HCT116 (cell line): Measurements from ENCODE around the gene FKBP7. TPM values are rescaled to one million over a fixed set of nuclear protein-coding genes. Genes with fewer than 3 reads are reported as not detected.

ENCODE experiments used
- ATAC-seq: fragments of 200-7000 bp; cut with Tn5 transposase; 2 replicates; pipeline ENCODE4 v1.9.1; 2020; ENCODE audit warnings: mild to moderate bottlenecking, moderate library complexity
- BruUV-seq: library from RNA; stranded (reverse); fragments of 400-500 nt; replicated peaks from 2 replicates; lab custom pipeline; 2021; lab: Mats Ljungman, UMichigan
- CTCF ChIA-PET: fragments of 300-600 bp; sonication (Branson Sonifier 250); formaldehyde crosslinking; loops from one replicate; lab custom pipeline; 2021; ENCODE audit warnings: antibody characterized with exemption; lab: Charles Lee
- POLR2A ChIA-PET: fragments of 300-600, 350-600 bp; sonication (Branson Sonifier 250); formaldehyde crosslinking; loops from one replicate; lab custom pipeline; 2021; ENCODE audit warnings: antibody characterized with exemption; lab: Charles Lee
- RAD21 ChIA-PET, 2 experiments: fragments of 300-600 bp; sonication (Branson Sonifier 250); formaldehyde crosslinking; loops; one replicate each; lab custom pipeline; 2023; ENCODE audit warnings: low total read pairs in 2 of 2; ENCODE audit not compliant: uncharacterized antibody in 2 of 2, unreplicated experiment in 2 of 2, low non-redundant PET in 1 of 2; lab: Charles Lee
- DNase-seq: peaks from one replicate; pipeline ENCODE4 v3.0.0-alpha.2; 2010; ENCODE audit warnings: low read depth, low spot score
- H2AFZ ChIP-seq: fragments of 200-600 bp; shearing (Covaris generic), sonication (generic); 2 replicates; pipeline ENCODE4 v1.6.1; 2017; ENCODE audit warnings: low read depth, mixed run types, mixed read lengths, antibody characterized with exemption, low read length; ENCODE audit not compliant: poor library complexity, severe bottlenecking
- H3K27ac ChIP-seq: 2 replicates; pipeline ENCODE4 v1.5.1; 2012; ENCODE audit warnings: low read depth, low read length
- H3K27me3 ChIP-seq: fragments of 200-600 bp; sonication (generic); 2 replicates; pipeline ENCODE4 v1.6.1; 2016; ENCODE audit warnings: mixed run types, low read length, mixed read lengths; ENCODE audit not compliant: insufficient read depth
- H3K36me3 ChIP-seq, 2 experiments: fragments of 200-500 bp in 1 of 2; fragments of 200-600 bp in 1 of 2; sonication (Bioruptor generic) in 1 of 2; sonication (generic) in 1 of 2; 2 replicates each; pipeline versions ENCODE4 v1.5.1 to v1.6.1; 2014 to 2016; ENCODE audit warnings: low read length in 2 of 2, inconsistent platforms in 1 of 2, mixed read lengths in 1 of 2, mixed run types in 1 of 2; ENCODE audit not compliant: insufficient read depth in 2 of 2, control insufficient read depth in 1 of 2
- H3K4me1 ChIP-seq, 2 experiments: fragments of 200-600 bp in 1 of 2; sonication (generic) in 1 of 2; 2 replicates each; pipeline versions ENCODE4 v1.5.1 to v1.6.1; 2012 to 2017; ENCODE audit warnings: low read length in 2 of 2, inconsistent platforms in 1 of 2, mild to moderate bottlenecking in 1 of 2, mixed read lengths in 1 of 2, mixed run types in 1 of 2, moderate library complexity in 1 of 2; ENCODE audit not compliant: insufficient read depth in 2 of 2, control insufficient read depth in 1 of 2
- H3K4me2 ChIP-seq: fragments of 200-600 bp; sonication (generic); 2 replicates; pipeline ENCODE4 v1.6.1; 2017; ENCODE audit warnings: mixed run types, low read length, mixed read lengths
- H3K4me3 ChIP-seq, 2 experiments: fragments of 200-600 bp in 1 of 2; sonication (generic) in 1 of 2; replicated peaks in 1 of 2; 2 replicates each; pipeline ENCODE4 v1.5.1; 2011 to 2016; ENCODE audit warnings: low read length in 2 of 2, control low read depth in 1 of 2, low read depth in 1 of 2, mild to moderate bottlenecking in 1 of 2, mixed read lengths in 1 of 2, mixed run types in 1 of 2
- H3K79me2 ChIP-seq: fragments of 200-600 bp; sonication (generic); 2 replicates; pipeline ENCODE4 v1.6.1; 2017; ENCODE audit warnings: mild to moderate bottlenecking, mixed run types, low read length, moderate library complexity, mixed read lengths; ENCODE audit not compliant: insufficient read depth
- H3K9ac ChIP-seq: fragments of 200-600 bp; sonication (generic); 2 replicates; pipeline ENCODE4 v1.6.1; 2016; ENCODE audit warnings: low read length, mixed read lengths
- H3K9me2 ChIP-seq: fragments of 200-600 bp; sonication (generic), shearing (Covaris generic); 2 replicates; pipeline ENCODE4 v1.6.1; 2017; ENCODE audit warnings: mixed run types, mild to moderate bottlenecking, moderate library complexity; ENCODE audit not compliant: insufficient read depth
- H3K9me3 ChIP-seq, 2 experiments: fragments of 200-500 bp in 1 of 2; fragments of 200-600 bp in 1 of 2; sonication (Bioruptor generic) in 1 of 2; sonication (generic) in 1 of 2; 2 replicates each; pipeline ENCODE4 v1.6.1; 2014 to 2017; ENCODE audit warnings: low read length in 2 of 2, mixed read lengths in 2 of 2, inconsistent platforms in 1 of 2, low read depth in 1 of 2, mild to moderate bottlenecking in 1 of 2, mixed run types in 1 of 2, moderate library complexity in 1 of 2; ENCODE audit not compliant: control insufficient read depth in 1 of 2, insufficient read depth in 1 of 2
- H4K20me1 ChIP-seq: fragments of 200-600 bp; sonication (generic), shearing (Covaris generic); 2 replicates; pipeline ENCODE4 v1.6.1; 2017; ENCODE audit warnings: mixed run types, mild to moderate bottlenecking, moderate library complexity; ENCODE audit not compliant: insufficient read depth
- ELF1 ChIP-seq: IDR thresholded peaks from 2 replicates; pipeline ENCODE4 v1.6.1; 2012; ENCODE audit warnings: low read depth, borderline replicate concordance
- EZH2phosphoT487 ChIP-seq: fragments of 200-600 bp; IDR thresholded peaks from 2 replicates; pipeline ENCODE4 v1.6.1; 2018; ENCODE audit warnings: antibody characterized with exemption, borderline replicate concordance
- JUND ChIP-seq: IDR thresholded peaks from 2 replicates; pipeline ENCODE4 v1.6.1; 2012
- SIN3A ChIP-seq: IDR thresholded peaks from 2 replicates; pipeline ENCODE4 v1.6.1; 2012; ENCODE audit warnings: low read depth
- SRF ChIP-seq: IDR thresholded peaks from 2 replicates; pipeline ENCODE4 v1.6.1; 2012; ENCODE audit warnings: low read depth
- intact Hi-C: fragments of 100-400 bp; cut with micrococcal nuclease; formaldehyde crosslinking; loops from 2 replicates; pipeline ENCODE4 v1.10.0; 2022
- total RNA-seq: library from RNA; stranded (reverse); gene quantifications from one replicate; pipeline ENCODE4 v1.2.1, GENCODE V29; 2021; ENCODE audit not compliant: unreplicated experiment
- TF ChIP-seq, protein P1 (sequence below): IDR thresholded peaks from 2 replicates; pipeline ENCODE4 v1.6.1; 2012
- TF ChIP-seq, protein P2 (sequence below), 3 experiments: fragments of 200-600 bp in 1 of 3; sonication (generic) in 1 of 3; IDR thresholded peaks in 2 of 3; conservative IDR thresholded peaks in 1 of 3; 2 replicates each; pipeline ENCODE4 v1.5.1; 2012 to 2017; ENCODE audit warnings: low read depth in 2 of 3, low read length in 2 of 3, antibody characterized with exemption in 1 of 3, borderline replicate concordance in 1 of 3, control low read depth in 1 of 3, mild to moderate bottlenecking in 1 of 3, mixed read lengths in 1 of 3, mixed run types in 1 of 3, moderate library complexity in 1 of 3; ENCODE audit not compliant: insufficient read depth in 1 of 3

Gene FKBP7
- total RNA-seq, 1 experiment from 2014 or later, result 4.5 TPM

- peak overlapping the region; percentile 77 for H3K9ac ChIP-seq
- peak overlapping the region; percentile 100 for H2AFZ ChIP-seq
- CTCF ChIA-PET, result no interaction called here
Measured at GRCh38 chr2:178479275-178479616, 846 bp upstream of the FKBP7 start.

GRCh38 chr2:178478130-178478438 lies 316 bp downstream of the FKBP7 start:
- RAD21 ChIA-PET, result no interaction called here
- TSS peak; percentile 84 for BruUV-seq
- CTCF ChIA-PET, result no interaction called here
- peak overlapping the region; percentile 77 for H3K9ac ChIP-seq
- H3K27ac ChIP-seq, result no peak overlapping the region
- H3K4me1 ChIP-seq, result peaks cover 10 to 30% of the 10 kb centered on the region in 2 experiments; a peak in 3 of 4 replicates
- H3K27me3 ChIP-seq, result no peaks in the 10 kb centered on the region
- no peaks in the 10 kb centered on the region for H3K9me2 ChIP-seq
- no peaks in the 10 kb centered on the region for H3K36me3 ChIP-seq
- peak overlapping the region; percentile 100 for H3K4me2 ChIP-seq
- no peak for ATAC-seq
- intact Hi-C loops, result loop anchor here (1.0 kb wide), 1 partner anchor 27 kb away; the partner anchor contains the start of genes PJVK and PRKRA
- no peak for DNase-seq
- peak overlapping the region; percentile 100 for H2AFZ ChIP-seq
- peak overlapping the region; percentile 75 to 92 for H3K4me3 ChIP-seq
- peaks cover 23% of the 10 kb centered on the region for H3K79me2 ChIP-seq
- TF ChIP-seq SRF (no peak), JUND (no peak), SIN3A (no peak)
- TF ChIP-seq, protein P1, sequence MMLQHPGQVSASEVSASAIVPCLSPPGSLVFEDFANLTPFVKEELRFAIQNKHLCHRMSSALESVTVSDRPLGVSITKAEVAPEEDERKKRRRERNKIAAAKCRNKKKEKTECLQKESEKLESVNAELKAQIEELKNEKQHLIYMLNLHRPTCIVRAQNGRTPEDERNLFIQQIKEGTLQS, result no peak
- no peaks in the 10 kb centered on the region for H4K20me1 ChIP-seq
- POLR2A ChIA-PET, result no interaction called here
- H3K9me3 ChIP-seq, result no peaks in the 10 kb centered on the region

More at GRCh38 chr2:178479275-178479616, 846 bp upstream of the FKBP7 start:
- DNase-seq (no peak), ATAC-seq (no peak)
- RAD21 ChIA-PET, result no interaction called here
- H3K79me2 ChIP-seq, result peaks cover 35% of the 10 kb centered on the region
- intact Hi-C loops, result no loop called here
- H3K27ac ChIP-seq, result no peak overlapping the region; the same call in 1 of the 2 replicates
- TF ChIP-seq ELF1 (no peak), EZH2phosphoT487 (no peak)
- TF ChIP-seq, protein P2, sequence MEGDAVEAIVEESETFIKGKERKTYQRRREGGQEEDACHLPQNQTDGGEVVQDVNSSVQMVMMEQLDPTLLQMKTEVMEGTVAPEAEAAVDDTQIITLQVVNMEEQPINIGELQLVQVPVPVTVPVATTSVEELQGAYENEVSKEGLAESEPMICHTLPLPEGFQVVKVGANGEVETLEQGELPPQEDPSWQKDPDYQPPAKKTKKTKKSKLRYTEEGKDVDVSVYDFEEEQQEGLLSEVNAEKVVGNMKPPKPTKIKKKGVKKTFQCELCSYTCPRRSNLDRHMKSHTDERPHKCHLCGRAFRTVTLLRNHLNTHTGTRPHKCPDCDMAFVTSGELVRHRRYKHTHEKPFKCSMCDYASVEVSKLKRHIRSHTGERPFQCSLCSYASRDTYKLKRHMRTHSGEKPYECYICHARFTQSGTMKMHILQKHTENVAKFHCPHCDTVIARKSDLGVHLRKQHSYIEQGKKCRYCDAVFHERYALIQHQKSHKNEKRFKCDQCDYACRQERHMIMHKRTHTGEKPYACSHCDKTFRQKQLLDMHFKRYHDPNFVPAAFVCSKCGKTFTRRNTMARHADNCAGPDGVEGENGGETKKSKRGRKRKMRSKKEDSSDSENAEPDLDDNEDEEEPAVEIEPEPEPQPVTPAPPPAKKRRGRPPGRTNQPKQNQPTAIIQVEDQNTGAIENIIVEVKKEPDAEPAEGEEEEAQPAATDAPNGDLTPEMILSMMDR (IDR thresholded peaks at IDR 0.05 in 2 of 3, conservative IDR thresholded peaks at IDR 0.05 in 1 of 3; ENCODE audit: borderline replicate concordance in 1 of 3, insufficient read depth in 1 of 3, low read depth in 2 of 3, low read length in 2 of 3), result 0 out of 6 replicates have a peak, but pooled peaks of 1 of the 3 experiments have one; percentile 5
- peak overlapping the region; percentile 100 for H3K4me2 ChIP-seq
- H3K9me2 ChIP-seq, result no peaks in the 10 kb centered on the region
- H3K4me1 ChIP-seq, result peaks cover 10 to 30% of the 10 kb centered on the region in 2 experiments; a peak in 3 of 4 replicates
- no peaks in the 10 kb centered on the region for H4K20me1 ChIP-seq
- no peaks in the 10 kb centered on the region for H3K36me3 ChIP-seq
- POLR2A ChIA-PET, result no interaction called here
- H3K4me3 ChIP-seq, result peak overlapping the region; percentile 75 to 92
- H3K27me3 ChIP-seq, result no peaks in the 10 kb centered on the region
- H3K9me3 ChIP-seq, result no peaks in the 10 kb centered on the region
- BruUV-seq, result no TSS peak
